GM12878 (cell line): ENCODE results near the gene CNTN6. TPM values are rescaled to one million over a fixed set of nuclear protein-coding genes. Genes with fewer than 3 reads are reported as not detected.

ENCODE experiments used
- ATAC-seq: fragments of 200-7000 bp; cut with Tn5 transposase; 3 replicates; pipeline ENCODE4 v1.9.1; 2020; ENCODE audit warnings: mild to moderate bottlenecking, moderate library complexity
- BruUV-seq: library from RNA; stranded (reverse); fragments of 400-500 nt; replicated peaks from 2 replicates; lab custom pipeline; 2021; lab: Mats Ljungman, UMichigan
- CTCF ChIA-PET: fragments of 300-600 bp; sonication (Branson Sonifier 250); formaldehyde crosslinking; extraction: SDS; loops from one replicate; lab custom pipeline; 2021; ENCODE audit warnings: inconsistent platforms; lab: Yijun Ruan, JAX
- POLR2A ChIA-PET: fragments of 350-600 bp; formaldehyde crosslinking; extraction: SDS; loops from one replicate; lab custom pipeline; 2021; ENCODE audit warnings: inconsistent platforms; lab: Charles Lee
- RAD21 ChIA-PET: fragments of 300-600 bp; sonication (Branson Sonifier 250); formaldehyde crosslinking; loops from one replicate; lab custom pipeline; 2023; ENCODE audit warnings: antibody characterized with exemption; ENCODE audit not compliant: unreplicated experiment; lab: Charles Lee
- SMC1A ChIA-PET: fragments of 300-600 bp; sonication (Branson Sonifier 250); formaldehyde crosslinking; loops from one replicate; lab custom pipeline; 2023; ENCODE audit not compliant: unreplicated experiment, uncharacterized antibody; lab: Charles Lee
- DNase-seq: peaks from one replicate; pipeline ENCODE4 v3.0.0-alpha.2; 2011; ENCODE audit warnings: low read depth, low spot score
- FAIRE-seq: peaks from 3 replicates; lab custom pipeline; 2011; peaks lifted over from hg19 to GRCh38; lab: Jason Lieb, UNC
- H2AFZ ChIP-seq: 2 replicates; pipeline ENCODE4 v1.6.0; 2011; ENCODE audit warnings: low read depth, low read length, control low read depth; ENCODE audit not compliant: control insufficient read depth
- H3K27ac ChIP-seq: 2 replicates; pipeline ENCODE4 v1.5.1; 2011; ENCODE audit warnings: control low read depth; ENCODE audit not compliant: control insufficient read depth, insufficient read depth
- H3K27me3 ChIP-seq, 2 experiments: replicated peaks in 1 of 2; 2 replicates each; pipeline versions ENCODE4 v1.6.0 to v1.6.1; 2011; ENCODE audit warnings: low read length in 1 of 2; ENCODE audit not compliant: control insufficient read depth in 2 of 2, insufficient read depth in 2 of 2
- H3K36me3 ChIP-seq, 2 experiments: 2 replicates each; pipeline ENCODE4 v1.5.1; 2011; ENCODE audit warnings: low read length in 1 of 2; ENCODE audit not compliant: control insufficient read depth in 2 of 2, insufficient read depth in 2 of 2
- H3K4me1 ChIP-seq: 2 replicates; pipeline ENCODE4 v1.6.1; 2011; ENCODE audit warnings: mild to moderate bottlenecking, low read length, moderate library complexity, mixed read lengths; ENCODE audit not compliant: control insufficient read depth, insufficient read depth
- H3K4me2 ChIP-seq: 2 replicates; pipeline ENCODE4 v1.6.0; 2011; ENCODE audit warnings: control low read depth; ENCODE audit not compliant: control insufficient read depth, insufficient read depth
- H3K4me3 ChIP-seq: fragments of 200-600 bp; sonication (generic); 2 replicates; pipeline ENCODE4 v1.5.1; 2016
- H3K79me2 ChIP-seq: 2 replicates; pipeline ENCODE4 v1.6.0; 2011; ENCODE audit warnings: low read length; ENCODE audit not compliant: control insufficient read depth, insufficient read depth
- H3K9ac ChIP-seq: 2 replicates; pipeline ENCODE4 v1.8.0; 2011; ENCODE audit warnings: low read length, control low read depth, mixed read lengths; ENCODE audit not compliant: control insufficient read depth, insufficient read depth
- H3K9me3 ChIP-seq: replicated peaks from 3 replicates; pipeline ENCODE4 v1.5.1; 2011; ENCODE audit warnings: mild to moderate bottlenecking, low read length; ENCODE audit not compliant: control insufficient read depth, insufficient read depth
- H4K20me1 ChIP-seq: 2 replicates; pipeline ENCODE4 v1.6.0; 2011; ENCODE audit not compliant: control insufficient read depth, insufficient read depth
- ATF3 ChIP-seq: IDR thresholded peaks from 2 replicates; pipeline ENCODE4 v1.6.1; 2011; ENCODE audit warnings: low read depth, mild to moderate bottlenecking, low read length, moderate library complexity, borderline replicate concordance; ENCODE audit errors: extremely low read depth
- BCLAF1 ChIP-seq: fragments of 450-650 bp; IDR thresholded peaks from 2 replicates; pipeline ENCODE4 v1.6.1; 2017; ENCODE audit warnings: antibody characterized with exemption, mild to moderate bottlenecking, moderate library complexity
- EZH2 ChIP-seq: IDR thresholded peaks from 2 replicates; pipeline ENCODE4 v1.6.1; 2012; ENCODE audit warnings: low read depth, mild to moderate bottlenecking, control low read depth, inconsistent platforms, low read length, borderline replicate concordance; ENCODE audit not compliant: control insufficient read depth
- IRF5 ChIP-seq: fragments of 450-650 bp; IDR thresholded peaks from 2 replicates; pipeline ENCODE4 v1.6.1; 2017; ENCODE audit warnings: borderline replicate concordance
- NKRF ChIP-seq: fragments of 450-650 bp; conservative IDR thresholded peaks from 2 replicates; pipeline ENCODE4 v1.6.1; 2017; ENCODE audit warnings: mild to moderate bottlenecking, moderate library complexity
- POLR2AphosphoS2 ChIP-seq: IDR thresholded peaks from 2 replicates; pipeline ENCODE4 v1.6.1; 2011; ENCODE audit warnings: low read depth, mild to moderate bottlenecking, low read length, improper control_type of control experiment, moderate library complexity
- POU2F2 ChIP-seq: IDR thresholded peaks from 3 replicates; pipeline ENCODE4 v1.6.1; 2011; ENCODE audit warnings: low read depth, mild to moderate bottlenecking, low read length, borderline replicate concordance
- RAD51 ChIP-seq: fragments of 450-650 bp; IDR thresholded peaks from 2 replicates; pipeline ENCODE4 v1.6.1; 2016; ENCODE audit warnings: moderate library complexity, mild to moderate bottlenecking, inconsistent platforms
- SMAD5 ChIP-seq: IDR thresholded peaks from 2 replicates; pipeline ENCODE4 v1.6.1; 2016; ENCODE audit warnings: antibody characterized with exemption, low read depth
- SPI1 ChIP-seq: IDR thresholded peaks from 2 replicates; pipeline ENCODE4 v1.6.1; 2011; ENCODE audit warnings: low read depth, mild to moderate bottlenecking, low read length, moderate library complexity, borderline replicate concordance; ENCODE audit not compliant: insufficient read depth
- SRF ChIP-seq, 2 experiments: IDR thresholded peaks; 2 replicates each; pipeline ENCODE4 v1.6.1; 2011; ENCODE audit warnings: low read depth in 2 of 2, low read length in 2 of 2, mild to moderate bottlenecking in 1 of 2, moderate library complexity in 1 of 2
- SUPT20H ChIP-seq: IDR thresholded peaks from 2 replicates; pipeline ENCODE4 v1.6.1; 2011; ENCODE audit warnings: low read depth, mild to moderate bottlenecking, low read length, moderate library complexity, borderline replicate concordance; ENCODE audit not compliant: control insufficient read depth
- ZBTB4 ChIP-seq: fragments of 450-650 bp; formaldehyde crosslinking; IDR thresholded peaks from 2 replicates; pipeline ENCODE4 v1.4.0; 2022; ENCODE audit warnings: mild to moderate bottlenecking, moderate library complexity
- WGBS: methylation state at CpG from one replicate; pipeline ENCODE4 v1.1.6; 2016; ENCODE audit warnings: low lambda C conversion rate; ENCODE audit not compliant: insufficient replicate concordance, insufficient coverage; ENCODE audit errors: missing lambda C conversion rate; 5-methylcytosine and 5-hydroxymethylcytosine counted together
- in situ Hi-C: fragments of 300-500 bp; cut with MboI; formaldehyde crosslinking; loops from 9 replicates; pipeline ENCODE4 v1.14.3; 2018; ENCODE audit warnings: mixed read lengths
- intact Hi-C: fragments of 100-400 bp; cut with micrococcal nuclease; formaldehyde crosslinking; loops from one replicate; pipeline ENCODE4 v1.14.2; 2022; ENCODE audit not compliant: unreplicated experiment
- polyA plus RNA-seq, 11 experiments: library from polyadenylated mRNA; depleted of rRNA in 4 of 11; unstranded in 6 of 11; stranded (reverse) in 5 of 11; fragments of >200 nt; fragmentation: Nextera tagmentation in 4 of 11; fragmentation: Illumina TruSeq in 1 of 11; extraction: Ambion mirVana in 4 of 11; extraction: Trizol in 1 of 11; gene quantifications; 1 replicate in 1 of 11; 2 replicates in 10 of 11; pipeline versions ENCODE4 v1.2.1 to v1.2.3, GENCODE V29; 2011 to 2016; ENCODE audit warnings: inconsistent platforms in 2 of 11, missing spikeins in 2 of 11, low read depth in 1 of 11
- total RNA-seq, 4 experiments: library from RNA; depleted of rRNA in 3 of 4; stranded (reverse); fragments of >200 nt in 3 of 4; fragmentation: Illumina TruSeq in 1 of 4; extraction: Trizol in 1 of 4; gene quantifications; 2 replicates each; pipeline versions ENCODE4 v1.2.1 to v1.2.3, GENCODE V29; 2013 to 2021

CNTN6 gene
- total and polyA plus RNA-seq, 10 of the 15 experiments (the other 5 are each of a cell fraction or from before 2014, with no cell fraction given) = not detected

GRCh38 chr3:1200371-1200770, 107.5 kb downstream of the CNTN6 start:
- ChIA-PET POLR2A (no interaction called here), SMC1A (interaction anchor here (0.6 kb wide), 1 partner anchor 671 kb away, joined by 3 read pairs; no protein-coding TSS in a partner anchor), RAD21 (no interaction called here), CTCF (no interaction called here)
- ATAC-seq = no peak
- in situ Hi-C loops = no loop called here
- BruUV-seq = no TSS peak
- intact Hi-C loops = no loop called here
- DNase-seq = no peak
- Histone ChIP-seq H3K27me3 (no peaks in the 10 kb centered on the region), H3K79me2 (no peaks in the 10 kb centered on the region), H3K9ac (no peak overlapping the region), H4K20me1 (no peaks in the 10 kb centered on the region), H3K4me2 (no peak overlapping the region), H3K4me3 (no peak overlapping the region), H3K9me3 (no peaks in the 10 kb centered on the region), H3K36me3 (no peaks in the 10 kb centered on the region), H3K4me1 (no peaks in the 10 kb centered on the region), H3K27ac (no peak overlapping the region), H2AFZ (no peak overlapping the region)
- FAIRE-seq = no peak
- WGBS = 0% methylated on average over 1 of the region's 1 CpG
- TF ChIP-seq SMAD5 = no peak
- no peak for TF ChIP-seq POLR2AphosphoS2
- no peak for TF ChIP-seq EZH2
- TF ChIP-seq POU2F2 = no peak
- no peak for TF ChIP-seq SUPT20H
- no peak for TF ChIP-seq SRF (IDR thresholded peaks at IDR 0.05; ENCODE audit: low read depth in 2 of 2, low read length in 2 of 2)
- no peak for TF ChIP-seq BCLAF1
- TF ChIP-seq ATF3 = no peak
- TF ChIP-seq RAD51 = no peak
- TF ChIP-seq IRF5 = no peak
- no peak for TF ChIP-seq NKRF
- no peak for TF ChIP-seq SPI1
- TF ChIP-seq ZBTB4 (CRISPR knock-in tag) = no peak
